Measurements from ENCODE around the gene FUT3.

Gene FUT3

GRCh38 chr19:5822181-5822844 lies 28.9 kb downstream of the FUT3 start:
- no peak for DNase-seq

GRCh38 chr19:5821521-5822180 lies 29.6 kb downstream of the FUT3 start:
- DNase-seq = no peak

GRCh38 chr19:5820785-5821184 lies 30.5 kb downstream of the FUT3 start:
- DNase-seq = no peak

- DNase-seq = no peak
Measured at GRCh38 chr19:5818594-5818993, 32.7 kb downstream of the FUT3 start.

- no peak for DNase-seq
Measured at GRCh38 chr19:5817218-5817617, 34.0 kb downstream of the FUT3 start.

GRCh38 chr19:5814852-5815246 lies 36.4 kb downstream of the FUT3 start:
- no peak for DNase-seq

GRCh38 chr19:5814123-5814851 lies 37.0 kb downstream of the FUT3 start:
- DNase-seq = no peak

- DNase-seq = no peak
Measured at GRCh38 chr19:5811117-5811516, 40.1 kb downstream of the FUT3 start.

GRCh38 chr19:5809469-5809868 lies 41.8 kb downstream of the FUT3 start:
- no peak for DNase-seq

- no peak for DNase-seq
Measured at GRCh38 chr19:5809053-5809452, 42.2 kb downstream of the FUT3 start.

- no peak for DNase-seq
Measured at GRCh38 chr19:5808120-5808816, 43.0 kb downstream of the FUT3 start.

- no peak for DNase-seq
Measured at GRCh38 chr19:5806905-5807304, 44.3 kb downstream of the FUT3 start.

- DNase-seq = no peak
Measured at GRCh38 chr19:5806133-5806489, 45.1 kb downstream of the FUT3 start.

- DNase-seq = peak; percentile 28 to 64 (median 53)
Measured at GRCh38 chr19:5805462-5806132, 45.7 kb downstream of the FUT3 start.

- DNase-seq = peak in 5 of 6 experiments; percentile 27 to 59 (median 51)
Measured at GRCh38 chr19:5804516-5805461, 46.5 kb downstream of the FUT3 start, which contains the start of gene NRTN. NRTN (plus strand) TSS chr19:5805067; CDS start chr19:5824166, 19,099 bp downstream.

- peak; percentile 82 to 93 (median 90) for DNase-seq
Measured at GRCh38 chr19:5803752-5804515, 47.3 kb downstream of the FUT3 start.

- no peak for DNase-seq
Measured at GRCh38 chr19:5803441-5803751, 47.9 kb downstream of the FUT3 start.

GRCh38 chr19:5801796-5802619 lies 49.2 kb downstream of the FUT3 start:
- DNase-seq = peak in 1 of 6 experiments; percentile 13

- no peak for DNase-seq
Measured at GRCh38 chr19:5800361-5801270, 50.6 kb downstream of the FUT3 start.

Data from stimulated activated naive CD4-positive, alpha-beta T cell (primary cell).